ENCODE data around the gene ESR1. TPM values are rescaled to one million over a fixed set of nuclear protein-coding genes. Genes with fewer than 3 reads are reported as not detected.
"Not testable (repeated sequence)": the region's sequence is repeated elsewhere in the genome, so short reads cannot be mapped to it uniquely, and the experiment has no call there.

The ESR1 gene
- total RNA-seq, 1 donor from 2014 or later = not detected

DNA sequence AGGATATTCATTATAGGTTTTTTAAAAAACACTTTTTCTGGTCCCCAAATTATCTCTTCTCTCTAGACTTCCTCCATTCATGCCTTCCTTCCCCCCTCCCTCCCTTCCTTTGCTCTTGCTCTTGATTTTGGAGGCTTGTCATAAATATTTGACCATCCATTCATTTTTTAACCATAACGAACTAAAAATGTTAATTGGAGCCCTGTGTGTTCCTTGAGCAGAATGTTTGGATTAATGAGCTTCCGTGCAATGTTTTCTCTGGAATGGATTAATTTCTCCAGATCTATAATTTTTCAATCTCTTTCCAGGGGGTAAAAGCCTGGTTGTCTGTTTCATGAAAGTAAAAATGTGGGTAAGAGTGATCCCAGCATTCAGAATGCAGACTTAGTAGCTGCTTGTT, 155.5 kb downstream of the ESR1 start:
- no peaks in the 10 kb centered on the region for H3K36me3 Mint-ChIP-seq
- peaks cover 6% of the 10 kb centered on the region for H3K9me3 Mint-ChIP-seq
- H3K4me3 Mint-ChIP-seq = no peak overlapping the region
- TF ChIP-seq, protein P1, sequence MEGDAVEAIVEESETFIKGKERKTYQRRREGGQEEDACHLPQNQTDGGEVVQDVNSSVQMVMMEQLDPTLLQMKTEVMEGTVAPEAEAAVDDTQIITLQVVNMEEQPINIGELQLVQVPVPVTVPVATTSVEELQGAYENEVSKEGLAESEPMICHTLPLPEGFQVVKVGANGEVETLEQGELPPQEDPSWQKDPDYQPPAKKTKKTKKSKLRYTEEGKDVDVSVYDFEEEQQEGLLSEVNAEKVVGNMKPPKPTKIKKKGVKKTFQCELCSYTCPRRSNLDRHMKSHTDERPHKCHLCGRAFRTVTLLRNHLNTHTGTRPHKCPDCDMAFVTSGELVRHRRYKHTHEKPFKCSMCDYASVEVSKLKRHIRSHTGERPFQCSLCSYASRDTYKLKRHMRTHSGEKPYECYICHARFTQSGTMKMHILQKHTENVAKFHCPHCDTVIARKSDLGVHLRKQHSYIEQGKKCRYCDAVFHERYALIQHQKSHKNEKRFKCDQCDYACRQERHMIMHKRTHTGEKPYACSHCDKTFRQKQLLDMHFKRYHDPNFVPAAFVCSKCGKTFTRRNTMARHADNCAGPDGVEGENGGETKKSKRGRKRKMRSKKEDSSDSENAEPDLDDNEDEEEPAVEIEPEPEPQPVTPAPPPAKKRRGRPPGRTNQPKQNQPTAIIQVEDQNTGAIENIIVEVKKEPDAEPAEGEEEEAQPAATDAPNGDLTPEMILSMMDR (IDR thresholded peaks at IDR 0.05; ENCODE audit: unreplicated experiment) = no peak
- no peak overlapping the region for H3K27ac Mint-ChIP-seq
- DNase-seq (ENCODE audit: low spot score in 2 of 2, unreplicated experiment in 2 of 2) = no peak
- H3K27me3 Mint-ChIP-seq (ENCODE audit: low read depth) = peaks cover 5% of the 10 kb centered on the region
- H3K4me1 Mint-ChIP-seq = no peaks in the 10 kb centered on the region

DNA sequence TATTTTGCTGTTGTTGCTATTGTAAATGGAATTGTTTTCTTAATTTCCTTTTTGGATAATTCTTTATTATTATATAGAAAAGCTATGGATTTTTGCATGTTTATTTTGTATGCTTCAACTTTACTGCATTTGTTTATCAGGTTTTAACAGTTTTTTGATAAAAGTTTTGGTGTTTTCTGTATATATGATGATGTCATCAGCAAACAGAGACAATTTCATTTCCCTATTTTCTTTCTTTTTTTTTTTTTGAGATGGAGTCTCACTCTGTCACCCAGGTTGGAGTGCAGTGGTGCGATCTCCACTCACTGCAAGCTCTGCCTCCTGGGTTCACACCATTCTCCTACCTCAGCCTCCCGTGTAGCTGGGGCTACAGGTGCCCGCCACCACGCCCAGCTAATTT, 156.9 kb downstream of the ESR1 start:
- not testable (repeated sequence) for H3K4me1 Mint-ChIP-seq; H3K27ac Mint-ChIP-seq; H3K36me3 Mint-ChIP-seq; H3K4me3 Mint-ChIP-seq; H3K27me3 Mint-ChIP-seq (ENCODE audit: low read depth); H3K9me3 Mint-ChIP-seq; DNase-seq (ENCODE audit: low spot score in 2 of 2, unreplicated experiment in 2 of 2)

DNA sequence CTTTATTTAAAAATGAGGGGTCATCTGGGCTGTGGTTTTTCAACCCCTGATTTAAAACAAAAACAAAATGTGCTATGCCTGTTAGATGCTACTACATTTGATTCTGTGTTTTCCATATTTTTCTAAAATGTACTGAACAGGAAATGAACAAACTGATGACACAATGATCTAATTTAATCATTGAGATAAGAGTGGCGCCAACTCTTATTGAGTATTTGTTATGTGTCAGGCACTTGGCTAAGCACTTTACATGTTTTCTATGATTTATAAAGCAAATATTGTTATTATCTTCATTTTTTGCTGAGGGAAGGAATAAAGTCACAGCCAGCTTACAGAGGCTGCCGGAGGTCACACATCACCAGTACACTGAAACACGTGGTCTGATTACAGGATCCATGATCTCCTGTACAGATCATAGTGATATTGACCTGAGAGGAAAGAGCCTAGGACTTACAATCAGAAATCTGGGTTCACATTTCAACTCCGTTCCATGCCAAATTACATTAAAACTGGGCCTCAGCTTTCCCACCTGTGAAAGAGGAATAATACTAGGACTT, 166.7 kb downstream of the ESR1 start:
- Mint-ChIP-seq H3K9me3 (peaks cover 8% of the 10 kb centered on the region), H3K4me3 (no peak overlapping the region), H3K4me1 (no peaks in the 10 kb centered on the region), H3K36me3 (no peaks in the 10 kb centered on the region), H3K27ac (no peak overlapping the region), H3K27me3 (ENCODE audit: low read depth) (peaks cover 15% of the 10 kb centered on the region)
- no peak for DNase-seq (ENCODE audit: low spot score in 2 of 2, unreplicated experiment in 2 of 2)
- TF ChIP-seq, protein P1 (IDR thresholded peaks at IDR 0.05; ENCODE audit: unreplicated experiment) = no peak

DNA sequence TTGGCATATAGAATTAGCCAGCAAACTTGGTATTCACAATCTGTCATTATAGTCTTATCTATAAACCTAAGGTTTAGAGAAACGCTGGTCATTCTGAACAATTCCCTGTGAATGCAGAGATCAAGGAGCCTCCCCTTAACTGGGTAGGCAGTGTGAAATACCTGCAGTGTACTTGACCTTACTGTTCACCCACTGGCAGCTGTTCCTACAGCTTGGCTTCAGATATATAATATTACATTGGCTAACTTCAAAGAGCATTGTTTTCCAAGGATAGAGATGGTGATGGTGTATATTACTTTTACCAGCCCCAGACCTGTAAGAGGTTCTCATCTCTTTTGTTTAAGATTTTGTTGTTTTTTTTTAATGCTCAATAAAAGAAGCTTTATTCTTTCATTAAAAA, 168.3 kb downstream of the ESR1 start:
- no peak for DNase-seq (ENCODE audit: low spot score in 2 of 2, unreplicated experiment in 2 of 2)
- Mint-ChIP-seq H3K4me1 (no peaks in the 10 kb centered on the region), H3K4me3 (no peak overlapping the region), H3K27ac (no peak overlapping the region), H3K9me3 (peaks cover 8% of the 10 kb centered on the region), H3K36me3 (no peaks in the 10 kb centered on the region), H3K27me3 (ENCODE audit: low read depth) (peaks cover 13% of the 10 kb centered on the region)
- TF ChIP-seq, protein P1 (IDR thresholded peaks at IDR 0.05; ENCODE audit: unreplicated experiment) = no peak

DNA sequence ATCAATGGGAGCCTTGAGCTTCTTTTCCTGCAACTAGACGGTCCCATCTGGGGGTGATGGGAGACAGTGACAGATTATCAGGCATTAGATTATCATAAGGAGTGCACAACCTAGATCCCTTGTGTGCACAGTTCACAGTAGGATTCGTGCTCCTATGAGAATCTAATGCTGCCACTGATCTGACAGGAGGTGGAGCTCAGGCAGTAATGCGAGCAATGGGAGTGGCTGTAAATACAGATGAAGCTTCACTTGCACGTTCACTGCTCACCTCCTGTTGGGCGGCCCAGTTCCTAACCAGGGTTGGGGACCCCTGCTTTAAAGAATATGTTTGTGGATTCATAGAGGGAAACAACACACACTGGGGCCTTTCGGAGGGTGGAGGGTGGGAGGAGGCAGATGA, 180.7 kb downstream of the ESR1 start:
- DNase-seq (ENCODE audit: low spot score in 2 of 2, unreplicated experiment in 2 of 2); H3K4me1 Mint-ChIP-seq; H3K4me3 Mint-ChIP-seq; H3K9me3 Mint-ChIP-seq; H3K36me3 Mint-ChIP-seq; H3K27ac Mint-ChIP-seq: not testable (repeated sequence)
- H3K27me3 Mint-ChIP-seq (ENCODE audit: low read depth) = peaks cover 22% of the 10 kb centered on the region

DNA sequence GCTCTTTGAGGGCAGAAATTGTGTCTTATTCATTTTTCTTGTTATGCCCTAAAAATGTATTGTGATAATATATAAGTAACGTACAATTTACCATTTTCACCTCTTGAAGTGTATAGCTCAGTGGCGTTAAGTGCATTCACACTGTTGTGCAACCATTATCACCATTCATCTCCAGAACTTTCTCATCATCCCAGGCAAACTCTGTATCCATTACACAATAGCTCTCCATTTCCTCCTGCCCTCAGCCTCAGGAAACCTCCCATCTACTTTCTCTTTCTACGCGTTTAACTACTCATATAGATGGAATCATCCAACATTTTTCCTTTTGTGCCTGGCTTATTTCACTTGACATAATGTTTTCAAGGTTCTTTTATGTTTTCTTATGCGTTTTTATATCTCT, 184.6 kb downstream of the ESR1 start:
- DNase-seq (ENCODE audit: low spot score in 2 of 2, unreplicated experiment in 2 of 2) = no peak
- Mint-ChIP-seq H3K27ac (no peak overlapping the region), H3K4me1 (no peaks in the 10 kb centered on the region), H3K36me3 (no peaks in the 10 kb centered on the region), H3K27me3 (ENCODE audit: low read depth) (peaks cover 22% of the 10 kb centered on the region), H3K9me3 (no peaks in the 10 kb centered on the region), H3K4me3 (no peak overlapping the region)
- TF ChIP-seq, protein P1 (IDR thresholded peaks at IDR 0.05; ENCODE audit: unreplicated experiment) = no peak

DNA sequence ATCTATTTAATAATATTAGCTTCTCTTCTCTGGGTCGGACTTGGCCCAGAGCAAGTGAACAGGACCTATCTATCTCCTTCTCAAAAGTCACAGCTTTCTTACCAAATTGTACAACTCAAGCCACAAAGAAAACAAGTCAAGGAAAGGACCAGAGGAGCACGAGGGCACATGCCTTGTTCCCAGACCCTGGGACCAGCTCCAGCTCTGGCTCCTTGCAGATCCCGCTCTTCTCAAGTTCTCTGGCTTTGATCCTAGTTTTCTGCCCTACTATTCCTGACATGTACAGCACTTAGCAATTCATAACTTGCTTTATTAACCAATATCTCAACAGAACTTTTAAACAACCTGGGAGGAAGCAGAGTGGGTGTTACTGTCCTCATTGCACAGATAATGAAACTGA, 185.9 kb downstream of the ESR1 start:
- H3K9me3 Mint-ChIP-seq = no peaks in the 10 kb centered on the region

More for the DNA sequence above, 185.9 kb downstream of the ESR1 start:
- Mint-ChIP-seq H3K4me3 (no peak overlapping the region), H3K27me3 (ENCODE audit: low read depth) (peaks cover 21% of the 10 kb centered on the region), H3K4me1 (no peaks in the 10 kb centered on the region), H3K36me3 (no peaks in the 10 kb centered on the region), H3K27ac (no peak overlapping the region)
- TF ChIP-seq, protein P1 (IDR thresholded peaks at IDR 0.05; ENCODE audit: unreplicated experiment) = no peak
- DNase-seq (ENCODE audit: low spot score in 2 of 2, unreplicated experiment in 2 of 2) = no peak
